Cardiac muscle cell (in vitro differentiated cells and primary cell): ENCODE measurements around the gene MRPS11. TPM values are rescaled to one million over a fixed set of nuclear protein-coding genes. Genes with fewer than 3 reads are reported as not detected.

Source experiments
- DNase-seq, 2 donors: peaks; one replicate each; pipeline versions ENCODE4 v3.0.0 to v3.0.0-alpha.2; 2010 to 2017; ENCODE audit warnings: low read depth in 1 of 2, low spot score in 1 of 2
- H3K27ac ChIP-seq: fragments of 200-600 bp; sonication (generic); 2 replicates; pipeline ENCODE4 v1.5.1; 2016
- H3K27me3 ChIP-seq: fragments of 200-600 bp; sonication (generic); 2 replicates; pipeline ENCODE4 v1.6.0; 2016; ENCODE audit warnings: control low read depth
- H3K36me3 ChIP-seq: fragments of 200-600 bp; sonication (generic); 2 replicates; pipeline ENCODE4 v1.5.1; 2016; ENCODE audit warnings: control low read depth
- H3K4me1 ChIP-seq: fragments of 200-600 bp; sonication (generic); 2 replicates; pipeline ENCODE4 v1.8.1; 2017; ENCODE audit warnings: low read depth, mild to moderate bottlenecking, mixed run types
- H3K4me3 ChIP-seq: fragments of 200-600 bp; sonication (generic); 2 replicates; pipeline ENCODE4 v1.5.1; 2016; ENCODE audit warnings: mild to moderate bottlenecking
- H3K9me3 ChIP-seq: fragments of 200-600 bp; sonication (generic); 2 replicates; pipeline ENCODE4 v1.5.1; 2017; ENCODE audit warnings: low read depth, mild to moderate bottlenecking, control low read depth
- CTCF ChIP-seq: IDR thresholded peaks from 2 replicates; pipeline ENCODE4 v1.5.1; 2012; ENCODE audit warnings: low read depth, mild to moderate bottlenecking, low read length
- polyA plus RNA-seq: library from polyadenylated mRNA; unstranded; fragments of >200 nt; fragmentation: Nextera tagmentation; extraction: Ambion mirVana; gene quantifications from 2 replicates; pipeline ENCODE4 v1.2.1, GENCODE V29; 2016
- total RNA-seq: library from RNA; depleted of rRNA; stranded (reverse); fragments of >200 nt; gene quantifications from 2 replicates; pipeline ENCODE4 v1.2.3, GENCODE V29; 2016

MRPS11 gene
- total and polyA plus RNA-seq, 2 experiments from 2014 or later = 39.3 to 95.2 TPM

GRCh38 chr15:88450125-88450798, 17.2 kb upstream of the MRPS11 start:
- peaks cover 27% of the 10 kb centered on the region for H3K27me3 ChIP-seq

GRCh38 chr15:88453651-88454050, 13.9 kb upstream of the MRPS11 start:
- Histone ChIP-seq H3K36me3 (peaks cover 2% of the 10 kb centered on the region), H3K9me3 (no peaks in the 10 kb centered on the region), H3K27me3 (peaks cover 13% of the 10 kb centered on the region), H3K27ac (no peak overlapping the region), H3K4me3 (no peak overlapping the region), H3K4me1 (no peaks in the 10 kb centered on the region)
- no peak for TF ChIP-seq CTCF
- peak in 1 of 2 donors; percentile 14 for DNase-seq

More at GRCh38 chr15:88450125-88450798, 17.2 kb upstream of the MRPS11 start:
- Histone ChIP-seq H3K36me3 (no peaks in the 10 kb centered on the region), H3K27ac (no peak overlapping the region), H3K9me3 (no peaks in the 10 kb centered on the region), H3K4me3 (no peak overlapping the region), H3K4me1 (no peaks in the 10 kb centered on the region)
- peak; percentile 86 for TF ChIP-seq CTCF
- peak; percentile 80 to 83 for DNase-seq

GRCh38 chr15:88454236-88454635, 13.3 kb upstream of the MRPS11 start:
- H3K4me1 ChIP-seq = no peaks in the 10 kb centered on the region
- no peak overlapping the region for H3K27ac ChIP-seq
- peak in 1 of 2 donors; percentile 7 for DNase-seq
- no peak overlapping the region for H3K4me3 ChIP-seq
- peaks cover 7% of the 10 kb centered on the region for H3K27me3 ChIP-seq
- no peaks in the 10 kb centered on the region for H3K9me3 ChIP-seq
- no peak for TF ChIP-seq CTCF
- H3K36me3 ChIP-seq = peaks cover 8% of the 10 kb centered on the region

GRCh38 chr15:88454867-88455810, 12.4 kb upstream of the MRPS11 start:
- TF ChIP-seq CTCF = peak; percentile 85
- Histone ChIP-seq H3K9me3 (no peaks in the 10 kb centered on the region), H3K36me3 (peaks cover 15% of the 10 kb centered on the region), H3K4me1 (no peaks in the 10 kb centered on the region), H3K27ac (peak overlapping the region; percentile 22), H3K4me3 (no peak overlapping the region), H3K27me3 (no peaks in the 10 kb centered on the region)
- peak; percentile 82 to 89 for DNase-seq

GRCh38 chr15:88456733-88457132, 10.8 kb upstream of the MRPS11 start:
- H3K4me1 ChIP-seq = no peaks in the 10 kb centered on the region
- TF ChIP-seq CTCF = no peak
- peaks cover 31% of the 10 kb centered on the region for H3K36me3 ChIP-seq
- no peak overlapping the region for H3K4me3 ChIP-seq
- H3K27ac ChIP-seq = no peak overlapping the region
- no peaks in the 10 kb centered on the region for H3K9me3 ChIP-seq
- H3K27me3 ChIP-seq = no peaks in the 10 kb centered on the region
- no peak for DNase-seq
